Aorta (tissue), 5 donors: ENCODE data around the gene RABGAP1L. TPM values are rescaled to one million over a fixed set of nuclear protein-coding genes. Genes with fewer than 3 reads are reported as not detected.

Source experiments
- ATAC-seq: fragments of 200-7000 bp; cut with Tn5 transposase; one replicate; pipeline ENCODE4 v1.9.1; 2022; ENCODE audit warnings: moderate library complexity; ENCODE audit not compliant: low FRiP score
- DNase-seq, 2 donors: peaks; one replicate each; pipeline ENCODE4 v3.0.0-alpha.2; 2020
- H3K27ac ChIP-seq, 2 donors: one replicate each; pipeline ENCODE4 v1.5.1; 2013; ENCODE audit warnings: low read length in 2 of 2, mild to moderate bottlenecking in 2 of 2, moderate library complexity in 2 of 2, control low read depth in 1 of 2, inconsistent platforms in 1 of 2, low read depth in 1 of 2
- H3K27me3 ChIP-seq, 2 donors: one replicate each; pipeline ENCODE4 v1.6.1; 2013; ENCODE audit warnings: control low read depth in 1 of 2, low read length in 1 of 2, mild to moderate bottlenecking in 1 of 2, moderate library complexity in 1 of 2; ENCODE audit not compliant: insufficient read depth in 2 of 2, control insufficient read depth in 1 of 2
- H3K36me3 ChIP-seq, 2 donors: one replicate each; pipeline ENCODE4 v1.6.1; 2013; ENCODE audit warnings: control low read depth in 1 of 2, low read length in 1 of 2, mild to moderate bottlenecking in 1 of 2; ENCODE audit not compliant: insufficient read depth in 2 of 2, control insufficient read depth in 1 of 2
- H3K4me1 ChIP-seq, 2 donors: one replicate each; pipeline ENCODE4 v1.6.1; 2013; ENCODE audit warnings: low read length in 2 of 2, control low read depth in 1 of 2, mild to moderate bottlenecking in 1 of 2, moderate library complexity in 1 of 2; ENCODE audit not compliant: insufficient read depth in 2 of 2, control insufficient read depth in 1 of 2
- H3K4me3 ChIP-seq, 2 donors: one replicate each; pipeline ENCODE4 v1.5.1; 2013; ENCODE audit warnings: low read length in 2 of 2, control low read depth in 1 of 2, mild to moderate bottlenecking in 1 of 2
- H3K9me3 ChIP-seq: one replicate; pipeline ENCODE4 v1.6.1; 2013; ENCODE audit warnings: mild to moderate bottlenecking, low read length; ENCODE audit not compliant: control insufficient read depth
- WGBS, 2 donors: extraction: QIAGEN DNeasy Blood & Tissue Kit; methylation state at CpG; one replicate each; pipeline ENCODE4 v1.1.7; 2013; 5-methylcytosine and 5-hydroxymethylcytosine counted together
- intact Hi-C, 2 donors: fragments of 100-400 bp; cut with DNase I; formaldehyde crosslinking; loops; one replicate each; pipeline versions ENCODE4 v1.14.2 to v1.15.0; 2022
- polyA plus RNA-seq, 2 donors: library from polyadenylated mRNA; stranded (reverse); fragments of 200-250 nt; gene quantifications; one replicate each; pipeline ENCODE4 v1.2.3, GENCODE V29; 2013
- total RNA-seq, 2 donors: library from RNA; stranded (reverse); fragmentation: NEBNext Ultra II Directional; extraction: Animal tissue kit (Norgen Biotek cat#: 25700); gene quantifications; one replicate each; pipeline ENCODE4 v1.2.1, GENCODE V29; 2021
- donor health status: healthy with polysubstance abuse.
- donor health status: Bipolar disorder and iron deficiency.
- donor health status: DM: no; HTN: no; CAD: no.
- donor health status: DM: no; HTN: no; CAD: no.
- donor health status: DM: yes; HTN: yes; CAD: no.

The RABGAP1L gene
- total and polyA plus RNA-seq, 4 donors: 14.8 to 56.4 (median 38.4) TPM

DNA sequence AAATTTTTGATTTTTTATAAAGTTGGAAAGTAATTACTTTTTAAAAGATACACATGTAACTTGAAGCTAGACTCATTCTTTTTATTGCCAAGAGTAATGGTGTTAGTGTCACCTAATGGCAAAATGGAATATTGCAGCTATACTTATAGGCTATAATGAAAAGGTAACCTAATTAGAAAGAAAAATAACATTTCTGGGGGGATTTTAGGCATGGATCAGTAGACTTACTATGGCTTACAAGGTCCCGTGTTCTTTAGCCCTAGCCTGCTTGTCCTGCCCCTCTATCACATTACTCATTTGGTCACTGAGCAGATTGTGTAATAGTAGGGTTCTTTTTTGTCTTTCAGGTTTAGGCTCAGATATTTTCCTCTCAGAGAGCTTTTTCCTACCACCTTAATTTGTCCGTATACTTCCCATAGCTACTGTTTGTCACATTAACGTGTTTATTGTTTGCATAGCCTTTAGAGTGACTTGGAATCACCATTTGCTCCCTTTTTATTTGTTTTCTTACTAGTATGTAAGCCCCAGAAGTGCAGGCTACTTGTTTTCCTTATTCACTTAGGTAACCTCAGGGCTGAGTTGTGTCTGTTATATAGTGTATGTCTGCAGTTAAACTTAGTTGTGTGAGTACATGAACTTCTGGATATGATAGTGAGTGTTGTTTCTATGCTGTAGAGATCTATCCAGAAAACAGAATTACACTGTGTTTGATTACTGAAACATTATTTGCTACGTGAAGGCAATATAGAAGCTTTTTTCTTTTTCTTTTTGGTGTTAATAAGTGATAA is 58.7 kb downstream of the RABGAP1L start:
- no peaks in the 10 kb centered on the region for H3K36me3 ChIP-seq
- H3K4me3 ChIP-seq: no peak overlapping the region
- no peak overlapping the region for H3K27ac ChIP-seq
- no peaks in the 10 kb centered on the region for H3K27me3 ChIP-seq
- H3K4me1 ChIP-seq: no peaks in the 10 kb centered on the region
- DNase-seq (no peak), ATAC-seq (no peak)
- WGBS, 2 donors: 26 to 30% methylated on average over 4 of the region's 4 CpGs
- H3K9me3 ChIP-seq: no peaks in the 10 kb centered on the region
- intact Hi-C loops: loop anchor here (10.0 kb wide), 2 partner anchors 213 to 783 kb away; no protein-coding TSS in a partner anchor

DNA sequence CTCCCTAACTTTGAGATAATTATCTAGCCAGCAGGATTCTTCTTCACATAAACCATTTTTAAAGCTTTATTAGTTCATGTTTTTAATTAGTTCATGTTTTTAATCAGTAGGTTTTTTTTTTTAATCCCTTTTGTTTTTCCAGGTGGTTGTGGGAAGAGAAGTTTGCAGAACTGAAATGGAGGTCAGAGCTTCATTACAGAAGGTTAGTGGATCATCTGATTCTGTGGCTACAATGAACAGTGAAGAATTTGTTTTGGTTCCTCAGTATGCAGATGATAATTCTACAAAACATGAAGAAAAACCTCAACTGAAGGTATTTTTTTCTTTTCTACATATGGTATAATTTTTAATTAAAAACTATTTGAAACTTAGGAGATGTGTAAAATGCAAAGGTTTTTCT is 59.7 kb downstream of the RABGAP1L start:
- DNase-seq (no peak), ATAC-seq (no peak)
- Histone ChIP-seq H3K4me1 (no peaks in the 10 kb centered on the region), H3K27me3 (no peaks in the 10 kb centered on the region), H3K36me3 (no peaks in the 10 kb centered on the region), H3K27ac (no peak overlapping the region), H3K4me3 (no peak overlapping the region), H3K9me3 (no peaks in the 10 kb centered on the region)
- intact Hi-C loops: loop anchor here (10.0 kb wide), 2 partner anchors 214 to 784 kb away; no protein-coding TSS in a partner anchor

DNA sequence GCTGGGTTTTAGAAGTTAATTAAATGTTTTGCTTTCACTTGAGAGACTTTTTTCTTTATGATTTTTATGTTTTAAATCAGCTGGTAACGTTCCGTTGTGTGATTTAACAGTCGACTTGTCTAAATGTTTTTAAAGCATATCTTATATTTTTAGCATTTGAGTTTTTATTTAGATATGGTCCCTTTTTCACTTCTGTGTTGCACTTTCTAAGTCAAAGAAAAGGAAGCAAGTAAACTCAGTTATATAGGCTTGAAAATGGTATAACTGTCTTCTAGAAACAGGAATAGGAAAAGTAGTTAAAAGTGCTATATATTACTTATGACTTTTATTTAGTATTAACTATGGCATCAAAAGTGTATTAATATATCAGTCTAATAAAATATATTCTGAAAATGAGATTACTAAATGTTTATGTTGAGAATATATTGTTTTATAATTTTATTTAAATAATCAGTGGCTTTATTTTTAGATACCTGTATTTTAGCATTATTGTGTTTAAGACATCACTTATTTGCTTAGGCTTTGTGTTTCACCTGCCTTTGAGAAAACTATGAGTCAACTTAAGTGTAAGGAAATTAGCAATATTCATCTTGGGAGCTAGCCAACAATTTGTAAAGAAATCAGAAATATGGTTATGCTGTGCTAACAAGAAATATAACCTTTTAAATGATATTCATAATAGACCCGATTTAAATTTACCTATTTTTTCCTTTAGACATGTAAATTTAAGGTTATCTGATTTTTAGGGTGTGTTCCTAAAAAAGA is 60.5 kb downstream of the RABGAP1L start:
- Histone ChIP-seq H3K27ac (no peak overlapping the region), H3K36me3 (no peaks in the 10 kb centered on the region), H3K9me3 (no peaks in the 10 kb centered on the region), H3K4me3 (no peak overlapping the region), H3K27me3 (no peaks in the 10 kb centered on the region), H3K4me1 (no peaks in the 10 kb centered on the region)
- 57 to 68% methylated on average over 4 of the region's 4 CpGs for WGBS, 2 donors
- ATAC-seq (no peak), DNase-seq (no peak)
- intact Hi-C loops: loop anchor here (10.0 kb wide), 2 partner anchors 215 to 785 kb away; no protein-coding TSS in a partner anchor

DNA sequence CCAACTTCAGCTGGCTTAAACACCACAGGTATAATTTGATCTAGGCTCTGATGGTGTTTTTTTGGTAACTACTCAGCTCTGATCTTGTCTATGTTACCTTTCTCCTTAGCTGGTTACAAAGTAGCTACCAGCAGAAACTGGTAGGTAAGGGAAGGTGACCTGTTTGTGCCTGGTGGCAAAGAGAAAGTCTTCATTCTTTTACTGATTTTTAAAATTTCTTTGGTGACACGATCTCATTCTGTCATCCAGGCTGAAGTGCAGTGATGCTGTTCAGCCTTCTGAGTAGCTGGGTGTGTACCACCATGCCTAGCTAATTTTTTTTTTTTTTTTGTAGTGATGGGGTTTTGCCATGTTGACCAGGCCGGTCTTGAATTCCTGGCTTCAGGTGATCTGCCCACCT is 62.4 kb downstream of the RABGAP1L start:
- H3K27me3 ChIP-seq: no peaks in the 10 kb centered on the region
- H3K4me3 ChIP-seq: no peak overlapping the region
- no peaks in the 10 kb centered on the region for H3K36me3 ChIP-seq
- intact Hi-C loops: no loop called here
- WGBS, 2 donors: 91 to 92% methylated on average over 2 of the region's 2 CpGs
- ATAC-seq (no peak), DNase-seq (no peak)
- H3K4me1 ChIP-seq: no peaks in the 10 kb centered on the region
- no peaks in the 10 kb centered on the region for H3K9me3 ChIP-seq
- no peak overlapping the region for H3K27ac ChIP-seq

DNA sequence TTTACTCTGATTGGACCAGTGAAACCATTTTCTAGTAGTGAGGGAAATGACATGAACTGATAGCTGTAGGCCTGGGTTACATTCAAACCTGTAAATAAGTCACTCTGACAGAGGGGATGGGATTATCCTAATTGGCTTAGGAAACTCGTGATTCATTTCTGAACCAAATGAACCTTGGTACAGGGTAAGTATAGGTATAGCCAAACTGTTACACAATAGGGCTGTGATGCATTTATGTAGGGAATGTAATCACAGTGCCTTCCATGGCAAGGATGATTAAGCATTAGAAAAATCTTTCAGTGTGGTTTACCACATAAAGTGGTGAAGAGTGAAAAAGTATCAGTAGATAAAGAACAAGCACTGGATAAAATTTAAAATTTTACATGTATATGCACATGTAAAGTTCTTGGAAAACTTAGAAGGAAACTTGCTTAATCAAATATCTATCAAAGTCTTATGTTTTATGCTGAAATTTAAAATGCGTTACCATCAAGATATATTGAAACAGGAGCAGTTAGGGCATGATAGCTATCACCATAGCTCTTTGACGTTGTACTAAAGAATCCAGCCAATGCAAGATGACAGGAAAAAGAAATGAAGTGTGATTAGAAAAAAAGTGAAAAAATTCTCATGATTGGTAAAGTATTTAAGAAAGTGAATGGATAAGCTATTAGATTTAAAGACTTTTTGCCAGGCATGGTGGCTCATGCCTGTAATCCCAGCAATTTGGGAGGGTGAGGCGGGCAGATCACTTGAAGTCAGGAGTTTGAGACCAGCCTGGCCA is 63.0 kb downstream of the RABGAP1L start:
- H3K27ac ChIP-seq: no peak overlapping the region
- H3K4me3 ChIP-seq: no peak overlapping the region
- intact Hi-C loops: no loop called here
- H3K27me3 ChIP-seq: no peaks in the 10 kb centered on the region
- no peak for ATAC-seq
- WGBS, 2 donors: 97 to 98% methylated on average over 4 of the region's 4 CpGs
- H3K9me3 ChIP-seq: no peaks in the 10 kb centered on the region
- no peaks in the 10 kb centered on the region for H3K36me3 ChIP-seq
- no peaks in the 10 kb centered on the region for H3K4me1 ChIP-seq
- no peak for DNase-seq

DNA sequence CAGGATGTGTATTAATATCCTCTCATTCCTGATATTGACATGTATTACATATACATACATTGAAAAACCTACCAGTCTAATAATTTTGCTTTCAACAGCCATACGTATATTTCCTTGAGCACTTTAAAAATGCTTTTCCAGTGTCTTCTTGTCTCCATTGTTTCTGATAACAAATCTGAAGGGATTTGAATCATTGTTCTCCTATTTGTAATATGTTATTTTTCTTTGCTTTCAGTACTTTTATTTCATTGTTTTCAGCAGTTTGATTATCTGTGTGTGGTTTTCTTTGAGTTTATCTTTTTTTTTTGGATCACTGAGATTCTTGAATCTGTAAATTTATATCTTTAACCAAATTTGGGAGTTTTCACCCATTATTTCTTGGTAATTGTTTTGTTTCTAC is 65.3 kb downstream of the RABGAP1L start:
- Histone ChIP-seq H3K36me3 (no peaks in the 10 kb centered on the region), H3K9me3 (no peaks in the 10 kb centered on the region), H3K27ac (no peak overlapping the region), H3K4me1 (no peaks in the 10 kb centered on the region), H3K4me3 (no peak overlapping the region), H3K27me3 (no peaks in the 10 kb centered on the region)
- ATAC-seq (no peak), DNase-seq (no peak)
- intact Hi-C loops: no loop called here
- 88 to 99% methylated on average over 1 of the region's 1 CpG for WGBS, 2 donors

DNA sequence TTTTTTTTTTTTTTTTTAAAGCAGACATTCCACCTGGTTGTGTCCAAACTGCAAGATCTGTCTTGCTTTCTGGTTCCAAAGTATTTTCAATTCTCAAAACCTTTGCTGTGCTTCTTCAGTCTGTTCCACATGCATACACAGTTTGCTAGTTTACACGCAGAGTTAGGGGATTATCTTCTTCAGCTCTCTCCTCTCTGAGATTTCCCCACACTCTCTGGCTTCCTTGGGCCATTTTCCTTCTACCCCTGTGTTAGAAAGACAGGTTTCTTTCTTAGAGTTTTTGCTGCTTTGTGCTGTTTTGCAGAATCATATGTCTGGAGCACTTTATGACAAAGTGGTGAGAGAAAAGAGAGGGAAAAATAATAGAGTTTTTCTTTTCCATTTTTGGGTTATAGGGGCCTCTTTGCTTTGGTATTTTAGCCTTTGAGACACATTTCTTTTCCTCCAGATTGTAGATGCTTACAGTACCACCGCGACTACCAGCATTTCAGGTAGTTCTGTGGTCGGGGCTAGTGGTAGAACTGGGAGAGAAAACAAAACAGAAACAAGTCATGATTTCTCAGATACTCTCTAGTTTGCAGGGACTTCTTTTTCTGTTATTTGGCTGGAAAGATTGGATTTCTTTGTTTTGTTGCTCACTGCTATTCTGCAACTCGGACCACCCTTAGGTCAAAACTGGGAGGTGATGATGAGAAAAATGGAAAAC is 66.3 kb downstream of the RABGAP1L start:
- ATAC-seq: no peak
- no peaks in the 10 kb centered on the region for H3K36me3 ChIP-seq
- 76 to 87% methylated on average over 5 of the region's 5 CpGs for WGBS, 2 donors
- no peaks in the 10 kb centered on the region for H3K27me3 ChIP-seq
- DNase-seq: no peak
- H3K4me1 ChIP-seq: no peaks in the 10 kb centered on the region
- no peak overlapping the region for H3K27ac ChIP-seq
- intact Hi-C loops: no loop called here
- H3K9me3 ChIP-seq: no peaks in the 10 kb centered on the region
- H3K4me3 ChIP-seq: no peak overlapping the region

DNA sequence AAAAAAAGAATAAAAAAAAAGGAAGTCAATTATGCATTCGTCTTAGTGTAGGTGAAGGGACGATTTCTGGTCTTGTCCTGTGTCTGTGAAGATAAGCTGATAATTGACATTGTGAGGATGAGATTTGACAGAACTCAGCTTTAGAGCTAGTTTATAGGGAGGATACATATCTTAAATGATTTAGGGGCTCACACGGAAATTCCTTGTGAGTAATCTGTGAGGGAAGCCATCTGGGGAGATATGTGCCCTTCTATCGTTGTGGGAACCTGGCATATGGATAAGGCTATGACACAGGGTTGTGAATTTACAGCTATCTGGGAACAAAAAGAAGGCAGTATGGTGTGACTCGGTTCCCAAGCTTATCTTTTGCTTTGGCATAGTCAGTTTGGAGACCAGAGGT is 71.1 kb downstream of the RABGAP1L start:
- H3K27me3 ChIP-seq: no peaks in the 10 kb centered on the region
- ATAC-seq (no peak), DNase-seq (no peak)
- intact Hi-C loops: no loop called here
- no peak overlapping the region for H3K4me3 ChIP-seq
- WGBS, 2 donors: 48 to 61% methylated on average over 5 of the region's 5 CpGs
- H3K4me1 ChIP-seq: no peaks in the 10 kb centered on the region
- no peaks in the 10 kb centered on the region for H3K9me3 ChIP-seq
- H3K36me3 ChIP-seq: peaks cover 0 to 1% of the 10 kb centered on the region in 2 donors
- no peak overlapping the region for H3K27ac ChIP-seq
